UCSD-AML1 (cell line): ENCODE results near the gene MCM9.
"Not testable (repeated sequence)": the region's sequence is repeated elsewhere in the genome, so short reads cannot be mapped to it uniquely, and the experiment has no call there.

ENCODE experiments used
- DNase-seq: peaks from one replicate; lab custom pipeline; 2025; ENCODE audit not compliant: unreplicated experiment; lab: John Stamatoyannopoulos, UW

Gene MCM9

DNA sequence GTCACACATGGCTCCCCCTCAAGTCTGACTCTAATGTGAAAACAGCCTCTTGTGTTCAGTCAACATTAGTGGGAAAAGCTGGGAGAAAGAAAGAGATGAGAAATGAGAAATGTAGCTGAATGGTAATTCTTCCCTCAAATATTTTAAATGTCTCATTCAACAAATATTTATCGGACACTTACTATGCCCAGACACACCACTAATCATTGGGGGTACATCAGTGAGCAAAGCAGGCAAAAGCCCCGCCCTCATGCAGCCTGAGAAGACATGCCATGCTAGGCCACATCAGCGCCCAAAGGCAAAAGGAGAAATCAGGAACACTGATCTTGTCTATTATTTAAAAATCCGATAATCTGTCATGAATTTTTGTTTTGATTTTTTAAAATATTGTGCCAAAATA lies 130.9 kb downstream of the MCM9 start:
- no peak for DNase-seq

DNA sequence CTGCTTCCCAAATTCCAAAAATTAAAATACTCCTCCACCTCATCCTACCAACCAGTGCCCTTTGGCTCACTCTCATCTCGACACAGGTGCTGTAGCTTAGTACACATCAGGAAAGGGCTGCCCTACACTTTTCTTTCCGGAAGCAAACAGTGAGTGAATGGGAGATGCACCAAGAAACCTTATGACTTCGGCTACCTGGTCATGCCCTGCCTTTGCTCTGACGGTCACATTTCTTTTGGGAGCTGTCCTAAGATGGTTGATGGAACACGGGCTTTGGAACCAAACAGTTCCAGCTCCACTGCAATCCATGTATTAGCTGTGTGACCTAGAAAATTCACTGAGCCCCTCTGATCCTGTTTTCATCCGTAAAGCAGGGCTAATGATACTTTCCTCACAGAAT lies 133.7 kb downstream of the MCM9 start:
- DNase-seq = no peak

DNA sequence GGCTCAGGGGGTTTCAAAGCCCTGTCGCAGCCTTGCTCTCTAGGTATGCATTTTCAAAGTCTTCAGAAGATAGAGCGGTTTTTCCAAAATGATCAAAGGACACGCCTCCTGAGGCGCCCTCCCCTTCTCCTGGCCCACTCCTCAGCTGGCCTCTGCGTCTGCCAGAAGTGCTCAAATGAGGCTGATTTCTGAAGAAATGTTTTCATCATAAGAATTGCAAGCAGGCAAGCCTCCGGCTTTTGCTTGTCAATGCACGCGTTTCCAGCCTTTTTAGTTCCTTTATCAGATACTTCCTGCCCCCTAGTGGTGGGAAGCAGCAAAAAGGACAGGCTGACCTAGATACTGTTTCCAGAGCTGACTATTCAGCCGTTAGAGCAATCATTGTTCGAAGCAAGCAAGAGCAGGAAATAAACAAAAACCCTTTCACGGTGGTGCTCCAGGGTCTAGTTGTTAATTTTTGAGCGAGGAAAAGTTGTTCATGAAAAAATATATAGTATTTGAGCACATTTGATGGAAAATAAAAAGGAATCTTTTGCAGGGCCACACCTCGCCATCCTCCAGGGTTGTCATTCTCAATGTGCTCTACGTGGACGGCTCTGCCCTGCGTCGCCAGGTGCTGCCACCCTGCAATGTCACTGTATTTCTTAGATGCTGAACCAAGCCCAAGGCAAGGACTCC lies 134.4 kb downstream of the MCM9 start:
- peak; percentile 40 for DNase-seq

DNA sequence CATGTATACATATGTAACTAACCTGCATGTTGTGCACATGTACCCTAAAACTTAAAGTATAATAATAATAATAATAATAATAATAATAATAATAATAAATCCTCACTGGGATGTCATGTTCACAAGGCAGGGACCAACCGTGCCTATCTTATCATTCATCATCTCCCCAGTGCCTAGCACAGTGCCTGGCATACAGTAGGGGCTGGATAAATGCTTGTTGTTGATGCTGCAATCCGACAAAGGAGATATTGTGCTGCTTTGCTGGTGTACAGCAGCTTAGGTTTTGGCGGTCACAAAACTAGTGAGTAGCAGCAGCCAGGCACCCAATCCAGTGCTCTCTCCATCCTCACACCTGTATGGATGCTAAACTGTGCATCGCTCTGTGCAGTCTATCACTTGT lies 135.1 kb downstream of the MCM9 start:
- no peak for DNase-seq

DNA sequence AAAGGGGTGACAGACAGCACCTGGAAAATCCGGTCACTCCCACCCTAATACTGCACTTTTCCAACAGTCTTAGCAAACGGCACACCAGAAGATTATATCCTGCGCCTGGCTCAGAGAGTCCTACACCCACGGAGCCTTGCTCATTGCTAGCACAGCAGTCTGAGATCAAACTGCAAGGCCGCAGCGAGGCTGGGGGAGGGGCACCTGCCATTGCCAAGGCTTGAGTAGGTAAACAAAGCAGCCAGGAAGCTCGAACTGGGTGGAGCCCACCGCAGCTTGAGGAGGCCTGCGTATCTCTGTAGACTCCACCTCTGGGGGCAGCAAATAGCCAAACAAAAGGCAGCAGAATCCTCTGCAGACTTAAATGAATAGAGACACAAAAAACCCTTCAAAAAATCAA lies 138.4 kb downstream of the MCM9 start:
- not testable (repeated sequence) for DNase-seq

DNA sequence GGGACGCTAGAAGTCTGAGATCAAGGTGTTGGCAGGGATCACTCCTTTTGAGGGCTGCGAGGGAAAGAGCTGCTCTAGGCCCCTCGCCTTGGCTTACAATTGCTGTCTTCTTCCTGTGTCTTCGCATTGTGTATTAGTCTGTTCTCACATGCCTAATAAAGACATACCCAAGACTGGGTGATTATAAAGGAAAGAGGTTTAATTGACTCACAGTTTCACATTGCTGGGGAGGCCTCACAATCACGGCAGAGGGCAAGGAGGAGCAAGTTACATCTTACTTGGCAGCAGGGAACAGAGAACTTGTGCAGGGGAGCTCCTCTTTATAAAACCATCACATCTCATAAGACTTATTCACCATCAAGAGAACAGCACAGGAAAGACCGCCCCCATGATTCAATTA lies 143.5 kb downstream of the MCM9 start:
- no peak for DNase-seq

DNA sequence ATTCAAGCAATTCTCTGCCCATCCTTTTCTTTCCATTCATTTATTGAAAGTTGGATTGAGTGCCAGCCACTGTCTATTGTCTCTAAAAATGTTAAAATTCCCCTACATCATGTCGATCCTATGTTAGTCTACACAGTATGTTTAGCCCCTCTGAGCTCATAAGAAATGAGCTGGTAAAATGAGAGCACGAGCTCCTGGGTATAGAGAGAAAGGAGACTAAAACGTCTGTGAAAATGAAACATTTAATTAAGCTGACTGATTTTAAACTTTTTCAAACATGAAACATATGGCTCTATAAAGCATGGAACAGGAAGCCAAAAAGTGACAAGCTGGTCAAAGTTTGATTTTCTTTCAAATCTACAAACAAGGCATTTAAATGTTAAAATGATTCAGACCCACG lies 145.0 kb downstream of the MCM9 start:
- DNase-seq = no peak

DNA sequence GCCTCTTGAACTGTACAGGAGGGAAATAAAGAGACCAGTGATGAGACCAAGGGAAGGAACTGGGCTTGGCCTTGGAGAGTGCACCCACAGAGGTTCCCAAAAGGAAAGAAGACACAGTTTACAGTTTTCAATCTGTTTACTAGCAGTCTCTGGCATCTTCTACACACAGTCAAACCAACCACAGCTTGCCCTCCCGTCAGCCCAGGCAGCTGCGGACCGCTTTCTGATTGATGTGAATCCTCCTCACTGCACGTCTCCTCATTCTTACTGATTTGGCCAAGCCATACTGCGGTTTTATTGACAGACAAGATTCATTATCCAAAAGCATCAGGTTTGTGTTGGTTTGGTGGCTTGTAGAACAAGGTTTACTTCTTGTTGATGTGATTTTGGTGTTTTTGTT lies 145.5 kb downstream of the MCM9 start:
- DNase-seq = no peak

DNA sequence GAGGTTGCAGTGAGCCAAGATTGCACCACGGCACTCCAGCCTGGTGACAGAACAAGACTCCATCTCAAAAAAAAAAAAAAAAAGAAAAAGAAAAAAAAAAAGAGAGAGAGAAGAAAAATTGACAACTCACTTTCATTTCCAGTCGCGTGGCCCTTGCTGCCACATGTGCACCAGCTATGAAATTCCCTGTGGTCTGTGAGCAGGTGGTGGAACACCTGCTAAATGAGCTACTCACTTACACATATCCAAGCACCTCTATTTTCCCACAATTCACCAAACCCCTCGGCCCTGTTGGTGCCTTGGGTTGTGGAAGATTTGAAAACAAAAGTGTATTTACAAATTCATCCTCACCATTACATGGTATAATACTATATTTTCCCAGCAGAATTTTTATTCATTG lies 146.3 kb downstream of the MCM9 start:
- no peak for DNase-seq

DNA sequence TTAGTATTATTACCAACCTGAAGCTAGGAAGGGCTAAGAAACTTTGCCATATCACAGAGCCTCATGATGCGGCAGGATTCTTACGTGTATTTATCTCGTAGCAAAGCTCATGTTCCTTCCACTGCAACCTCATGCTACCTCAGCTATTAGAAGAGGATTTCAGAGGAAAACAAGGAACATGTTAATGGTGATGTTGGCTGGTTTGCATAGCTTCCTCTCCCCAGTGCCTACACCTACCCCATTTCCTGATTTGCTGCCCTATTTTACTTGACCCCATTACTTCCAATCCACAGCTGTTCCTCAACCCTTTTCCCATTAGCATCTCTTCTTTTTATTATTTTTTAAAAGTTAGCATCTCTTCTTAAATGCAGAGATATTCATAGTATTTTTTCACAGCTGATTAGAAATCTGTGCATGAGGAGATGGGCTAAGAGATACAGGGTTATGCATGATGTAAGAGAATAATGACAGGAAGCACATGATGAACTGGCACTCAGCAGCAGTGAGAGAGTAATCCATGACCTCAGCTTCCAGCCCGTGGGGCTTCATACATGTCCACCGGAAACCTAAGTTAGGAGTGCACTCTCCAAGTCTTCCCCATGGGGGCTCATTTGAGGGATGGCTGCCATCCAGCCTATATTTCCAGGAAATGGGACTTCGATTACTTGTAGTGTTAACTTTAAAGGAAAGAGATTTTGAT lies 147.1 kb downstream of the MCM9 start:
- no peak for DNase-seq

DNA sequence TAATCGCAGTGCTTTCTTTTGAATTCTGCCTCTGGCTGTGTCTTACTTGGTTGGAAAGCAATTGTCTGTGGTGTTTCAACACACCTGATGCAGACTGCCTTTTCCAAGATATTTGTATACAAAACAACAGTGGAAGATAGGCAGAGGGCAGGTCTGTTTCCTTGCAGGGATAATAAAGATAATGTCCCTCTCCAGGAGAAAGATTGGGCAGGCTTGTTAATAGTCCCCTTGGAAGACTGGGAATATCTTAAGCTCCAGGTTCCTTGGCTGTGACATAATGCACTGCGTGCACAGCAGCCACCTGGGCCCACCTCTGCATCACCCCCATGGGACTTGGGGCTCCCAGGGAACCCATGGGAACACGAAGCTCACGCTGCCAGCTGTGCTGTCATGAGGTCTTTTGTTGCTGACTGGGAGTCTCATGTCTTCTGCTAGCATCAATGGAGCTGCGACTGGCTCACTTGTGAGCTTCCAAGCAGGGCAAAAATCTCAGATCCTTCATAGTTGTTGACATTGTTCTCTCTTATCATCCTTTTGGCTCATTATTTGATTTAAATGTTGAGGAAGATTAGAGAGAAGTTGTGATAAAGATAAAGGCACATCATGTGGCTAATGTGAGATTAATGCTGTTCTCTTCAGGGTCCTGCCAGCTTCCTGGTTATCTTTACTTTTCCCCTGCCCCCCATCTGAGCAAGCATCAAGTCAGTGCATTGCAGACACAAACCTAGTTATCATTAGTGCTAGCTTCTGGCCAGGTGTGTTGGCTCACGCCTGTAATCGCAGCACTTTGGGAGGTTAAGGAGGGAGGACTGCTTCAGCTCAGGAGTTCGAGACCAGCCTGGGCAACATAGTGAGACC lies 148.1 kb downstream of the MCM9 start:
- DNase-seq = no peak

DNA sequence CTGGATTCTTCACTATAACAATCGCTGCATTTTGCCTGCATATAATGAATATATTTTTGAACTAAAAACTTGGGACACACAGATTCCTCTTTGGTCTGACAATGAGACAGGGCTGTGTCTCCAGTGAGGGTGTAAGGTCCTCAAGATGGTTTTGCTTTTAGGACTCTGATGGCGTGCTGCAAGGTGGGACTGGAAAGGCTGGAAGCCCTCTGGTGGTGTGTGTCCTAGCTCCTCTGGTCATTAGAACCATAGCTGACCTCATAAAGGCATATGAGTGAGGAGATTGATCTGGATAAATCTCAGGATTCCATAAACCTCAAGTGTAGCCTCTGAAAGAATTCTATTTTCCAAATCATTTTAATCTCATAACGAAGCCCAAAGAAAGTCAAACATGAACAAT lies 149.4 kb downstream of the MCM9 start:
- DNase-seq = no peak

DNA sequence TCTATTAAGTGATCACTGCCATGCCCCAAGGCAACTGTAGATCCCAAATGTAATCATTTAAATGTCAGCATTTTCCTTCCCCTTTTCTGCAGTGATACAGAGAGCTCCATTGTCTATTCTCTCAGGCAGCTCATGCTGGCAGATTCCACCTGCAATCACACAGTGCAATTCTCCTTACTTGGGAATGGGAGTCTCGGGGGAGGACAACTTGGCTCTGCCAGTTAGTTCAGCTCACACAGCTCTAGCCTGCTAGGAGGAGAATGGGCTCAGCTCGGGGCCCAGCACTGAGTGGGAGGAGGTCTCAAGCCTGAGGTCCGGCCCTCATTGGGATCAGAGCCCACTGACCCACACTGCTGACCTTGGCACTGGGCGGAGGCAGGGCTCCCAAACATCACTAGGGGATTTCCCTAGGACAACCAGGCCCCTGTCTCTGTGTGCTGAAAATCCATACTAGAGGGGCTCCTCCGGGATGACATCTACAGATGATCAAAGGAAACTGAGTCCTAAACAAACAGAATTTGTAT lies 150.3 kb downstream of the MCM9 start:
- DNase-seq = no peak

DNA sequence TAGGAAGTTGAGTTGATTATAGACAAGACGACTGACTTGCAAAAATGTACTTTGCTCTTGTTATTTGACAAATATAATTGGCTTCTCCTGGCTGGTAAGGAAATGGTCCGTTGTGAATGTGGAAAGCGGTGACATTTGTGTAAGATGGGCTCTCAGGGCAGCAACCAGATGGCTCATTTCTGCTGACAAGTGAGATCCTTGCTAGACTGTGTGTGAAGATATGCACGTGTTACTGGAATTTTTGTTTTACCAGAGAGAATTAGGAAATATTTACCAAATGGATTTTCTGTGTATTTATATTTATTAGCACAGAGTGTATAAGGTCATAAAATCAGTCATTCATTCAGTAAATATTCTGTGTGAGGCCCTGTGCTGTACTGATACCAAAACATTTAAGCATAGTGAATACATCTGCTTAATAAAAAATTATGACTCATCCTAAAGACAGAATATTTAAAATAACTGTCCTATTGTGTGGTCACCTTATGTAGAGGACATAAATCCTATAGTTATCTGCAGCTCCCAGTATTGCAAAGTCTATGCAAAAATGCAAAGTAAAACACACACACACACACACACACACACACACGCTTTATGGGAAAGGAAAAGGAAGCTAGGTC lies 150.9 kb downstream of the MCM9 start:
- DNase-seq = no peak

DNA sequence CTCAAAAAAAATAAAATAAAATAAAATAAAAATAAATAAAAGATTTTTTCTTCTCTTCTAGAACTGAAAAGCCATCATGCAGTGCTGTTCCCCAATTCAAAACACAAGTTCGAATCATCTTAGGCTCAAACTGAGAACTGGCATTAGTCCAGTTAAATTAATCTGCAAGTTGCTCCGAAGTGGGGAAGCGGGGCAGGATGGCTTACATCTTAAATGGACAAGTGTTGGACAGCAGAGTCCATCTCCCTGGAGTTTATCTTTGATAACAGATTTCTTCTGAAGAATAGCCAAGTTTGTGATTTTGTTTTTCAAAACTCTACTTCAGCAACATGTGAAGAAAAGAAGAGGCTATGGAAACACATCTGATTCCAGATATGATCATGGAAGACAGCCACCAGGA lies 152.3 kb downstream of the MCM9 start:
- no peak for DNase-seq

DNA sequence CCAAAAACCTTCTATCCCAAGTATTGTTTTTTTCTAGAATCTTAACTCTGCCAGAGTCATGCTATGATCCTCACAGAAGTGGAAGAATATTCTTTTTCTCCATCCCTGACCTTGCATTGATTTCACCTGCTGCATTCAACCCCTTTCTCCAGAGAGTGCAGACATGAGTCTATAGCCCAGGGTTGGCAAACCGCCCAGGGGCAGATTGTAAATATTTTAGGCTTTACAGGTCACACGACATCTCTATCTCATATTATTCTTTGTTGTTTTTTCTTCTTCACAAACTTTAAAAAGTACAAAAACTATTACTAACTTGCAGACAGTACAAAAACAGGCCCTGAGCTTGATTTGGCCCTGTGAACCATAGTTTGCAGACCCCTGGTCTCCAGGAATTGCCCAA lies 153.1 kb downstream of the MCM9 start:
- no peak for DNase-seq

DNA sequence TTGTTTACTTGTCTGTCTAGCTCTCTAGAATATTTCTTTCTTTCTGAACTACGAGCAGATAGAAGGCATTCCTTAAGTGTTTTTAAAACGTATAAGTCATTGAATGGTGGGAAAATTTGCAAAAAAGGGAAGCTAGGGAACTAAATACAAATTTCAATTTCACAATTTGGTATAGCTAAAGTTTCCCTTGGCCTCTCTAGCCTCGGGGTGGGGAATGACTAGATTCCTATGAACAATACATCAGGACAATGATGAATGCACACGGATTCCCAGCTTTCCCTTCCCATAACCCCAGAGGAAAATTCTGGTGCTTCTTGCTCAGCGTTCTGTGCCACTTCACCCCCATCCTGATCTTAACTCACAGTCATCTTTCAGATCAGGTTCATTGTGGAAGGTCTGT lies 154.3 kb downstream of the MCM9 start:
- DNase-seq = no peak

DNA sequence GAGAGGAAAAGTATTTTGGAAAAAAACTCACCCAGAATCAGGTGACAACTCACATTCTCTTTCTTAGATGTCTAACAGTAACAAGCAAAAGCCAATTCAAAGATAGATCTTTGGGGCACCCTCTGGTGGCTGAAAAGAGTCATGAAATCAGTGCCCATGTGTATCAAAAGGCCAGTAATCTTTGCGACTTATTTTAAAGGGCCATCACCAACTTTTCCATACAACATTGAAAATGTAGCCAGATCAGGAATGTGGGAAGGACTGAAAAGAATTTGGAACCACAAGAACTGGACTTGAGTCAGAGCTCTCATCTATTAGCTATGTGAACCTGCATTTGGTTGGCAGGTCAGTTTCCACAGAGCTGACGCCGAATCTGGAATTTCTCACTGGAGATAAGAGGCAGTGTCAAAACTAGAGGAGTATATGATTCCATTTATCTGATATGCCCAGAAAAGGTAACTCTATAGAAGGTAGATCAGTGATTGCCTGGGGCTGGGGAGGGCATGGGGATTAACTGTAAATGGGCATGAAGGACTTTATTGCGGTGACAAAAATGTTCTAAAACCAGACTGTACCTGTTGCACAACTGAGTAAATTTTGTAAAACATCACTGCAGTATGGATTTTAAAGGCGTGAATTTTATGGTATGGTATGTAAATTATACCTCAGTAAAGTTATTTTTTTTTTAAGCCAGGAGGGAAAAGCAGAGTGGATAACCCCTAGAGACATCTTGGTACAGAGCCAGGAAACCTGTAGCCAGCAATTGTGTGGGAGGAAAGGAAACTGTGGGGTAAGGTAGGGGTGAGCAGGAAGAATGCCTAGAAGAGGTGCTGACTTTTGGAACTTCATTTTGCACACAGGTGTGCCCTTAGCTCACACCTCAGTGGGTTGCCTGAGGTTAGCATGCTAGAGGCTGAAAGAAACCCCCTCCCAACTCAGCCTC lies 158.1 kb downstream of the MCM9 start:
- peak; percentile 11 for DNase-seq

DNA sequence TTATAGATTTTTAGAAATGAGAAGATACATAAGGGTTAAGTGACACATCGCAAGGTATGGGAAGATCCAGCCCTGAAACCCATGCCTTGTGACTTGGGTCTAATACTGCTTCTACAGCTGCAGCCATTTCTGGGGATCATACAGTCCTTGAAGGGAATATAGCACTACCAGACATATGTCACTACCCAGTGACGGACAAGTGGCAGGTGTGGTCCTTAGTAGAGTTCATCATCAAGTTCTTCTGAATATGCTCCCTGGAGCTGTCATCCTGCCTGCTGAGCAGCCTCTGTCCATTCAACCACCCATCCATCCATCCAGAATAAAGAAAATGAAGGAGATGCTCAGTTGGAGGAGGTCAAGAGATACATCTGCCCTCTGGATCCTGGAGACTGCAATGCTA lies 159.6 kb downstream of the MCM9 start:
- no peak for DNase-seq

DNA sequence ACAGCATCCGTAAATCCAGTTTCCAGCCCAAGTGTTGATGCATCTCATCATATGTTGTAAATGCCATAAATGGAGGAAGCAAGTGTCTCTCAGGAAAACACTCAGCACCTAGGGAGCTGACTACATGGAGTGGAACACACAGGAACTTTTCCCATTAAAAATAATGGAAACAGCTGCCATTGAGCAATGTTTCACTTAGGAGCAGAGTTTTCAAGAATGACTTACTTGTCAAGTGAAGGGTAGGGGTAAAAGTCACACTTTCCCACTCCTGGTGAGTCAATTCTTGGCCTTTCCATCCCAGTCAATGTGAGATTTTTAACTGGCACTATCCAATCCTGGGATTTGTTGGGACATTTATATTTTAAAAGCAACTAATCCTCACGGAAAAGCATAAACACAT lies 160.4 kb downstream of the MCM9 start:
- DNase-seq = no peak
